22Rv1 (cell line): Measurements from ENCODE around the gene ENDOG.

Experiments used
- H3K27ac ChIP-seq: fragments of 450-650 bp; 2 replicates; pipeline ENCODE4 v1.5.1; 2017
- ZFX ChIP-seq: fragments of 450-650 bp; IDR thresholded peaks from 2 replicates; pipeline ENCODE4 v1.6.1; 2017; ENCODE audit warnings: antibody characterized with exemption, borderline replicate concordance
- TF ChIP-seq, protein P1 (sequence below): fragments of 450-650 bp; IDR thresholded peaks from 2 replicates; pipeline ENCODE4 v1.5.1; 2017; ENCODE audit warnings: mild to moderate bottlenecking

ENDOG gene

DNA sequence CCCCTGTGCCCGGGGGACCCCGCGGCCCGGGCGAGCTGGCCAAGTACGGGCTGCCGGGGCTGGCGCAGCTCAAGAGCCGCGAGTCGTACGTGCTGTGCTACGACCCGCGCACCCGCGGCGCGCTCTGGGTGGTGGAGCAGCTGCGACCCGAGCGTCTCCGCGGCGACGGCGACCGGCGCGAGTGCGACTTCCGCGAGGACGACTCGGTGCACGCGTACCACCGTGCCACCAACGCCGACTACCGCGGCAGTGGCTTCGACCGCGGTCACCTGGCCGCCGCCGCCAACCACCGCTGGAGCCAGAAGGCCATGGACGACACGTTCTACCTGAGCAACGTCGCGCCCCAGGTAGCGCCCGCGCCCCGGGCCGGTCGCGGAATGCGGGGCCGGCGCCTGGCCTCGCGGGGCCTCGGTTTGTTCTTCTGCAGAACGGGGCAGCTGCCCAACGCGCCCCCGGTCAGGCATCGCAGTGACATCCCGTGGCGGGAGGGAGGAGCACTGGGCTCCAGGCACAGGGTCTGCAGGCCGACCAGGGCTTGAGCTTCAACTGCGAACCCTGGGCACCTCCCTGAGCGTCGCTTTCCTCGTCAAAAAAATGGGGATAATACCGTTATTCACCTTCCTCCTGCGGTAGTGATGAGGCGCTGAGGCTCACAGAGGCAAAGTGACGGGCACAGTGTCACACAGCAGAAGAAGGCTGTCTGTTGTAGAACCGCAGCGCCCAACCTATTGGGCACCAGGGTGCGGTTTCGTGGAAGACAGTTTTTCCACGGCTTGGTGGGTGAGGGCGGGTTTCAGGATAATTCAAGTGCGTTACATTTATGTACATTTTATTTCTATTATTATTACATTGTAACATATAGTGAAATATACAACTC is 777 bp downstream of the ENDOG start:
- H3K27ac ChIP-seq = peak overlapping the region; percentile 96
- TF ChIP-seq, protein P1, sequence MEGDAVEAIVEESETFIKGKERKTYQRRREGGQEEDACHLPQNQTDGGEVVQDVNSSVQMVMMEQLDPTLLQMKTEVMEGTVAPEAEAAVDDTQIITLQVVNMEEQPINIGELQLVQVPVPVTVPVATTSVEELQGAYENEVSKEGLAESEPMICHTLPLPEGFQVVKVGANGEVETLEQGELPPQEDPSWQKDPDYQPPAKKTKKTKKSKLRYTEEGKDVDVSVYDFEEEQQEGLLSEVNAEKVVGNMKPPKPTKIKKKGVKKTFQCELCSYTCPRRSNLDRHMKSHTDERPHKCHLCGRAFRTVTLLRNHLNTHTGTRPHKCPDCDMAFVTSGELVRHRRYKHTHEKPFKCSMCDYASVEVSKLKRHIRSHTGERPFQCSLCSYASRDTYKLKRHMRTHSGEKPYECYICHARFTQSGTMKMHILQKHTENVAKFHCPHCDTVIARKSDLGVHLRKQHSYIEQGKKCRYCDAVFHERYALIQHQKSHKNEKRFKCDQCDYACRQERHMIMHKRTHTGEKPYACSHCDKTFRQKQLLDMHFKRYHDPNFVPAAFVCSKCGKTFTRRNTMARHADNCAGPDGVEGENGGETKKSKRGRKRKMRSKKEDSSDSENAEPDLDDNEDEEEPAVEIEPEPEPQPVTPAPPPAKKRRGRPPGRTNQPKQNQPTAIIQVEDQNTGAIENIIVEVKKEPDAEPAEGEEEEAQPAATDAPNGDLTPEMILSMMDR = no peak
- no peak for TF ChIP-seq ZFX

DNA sequence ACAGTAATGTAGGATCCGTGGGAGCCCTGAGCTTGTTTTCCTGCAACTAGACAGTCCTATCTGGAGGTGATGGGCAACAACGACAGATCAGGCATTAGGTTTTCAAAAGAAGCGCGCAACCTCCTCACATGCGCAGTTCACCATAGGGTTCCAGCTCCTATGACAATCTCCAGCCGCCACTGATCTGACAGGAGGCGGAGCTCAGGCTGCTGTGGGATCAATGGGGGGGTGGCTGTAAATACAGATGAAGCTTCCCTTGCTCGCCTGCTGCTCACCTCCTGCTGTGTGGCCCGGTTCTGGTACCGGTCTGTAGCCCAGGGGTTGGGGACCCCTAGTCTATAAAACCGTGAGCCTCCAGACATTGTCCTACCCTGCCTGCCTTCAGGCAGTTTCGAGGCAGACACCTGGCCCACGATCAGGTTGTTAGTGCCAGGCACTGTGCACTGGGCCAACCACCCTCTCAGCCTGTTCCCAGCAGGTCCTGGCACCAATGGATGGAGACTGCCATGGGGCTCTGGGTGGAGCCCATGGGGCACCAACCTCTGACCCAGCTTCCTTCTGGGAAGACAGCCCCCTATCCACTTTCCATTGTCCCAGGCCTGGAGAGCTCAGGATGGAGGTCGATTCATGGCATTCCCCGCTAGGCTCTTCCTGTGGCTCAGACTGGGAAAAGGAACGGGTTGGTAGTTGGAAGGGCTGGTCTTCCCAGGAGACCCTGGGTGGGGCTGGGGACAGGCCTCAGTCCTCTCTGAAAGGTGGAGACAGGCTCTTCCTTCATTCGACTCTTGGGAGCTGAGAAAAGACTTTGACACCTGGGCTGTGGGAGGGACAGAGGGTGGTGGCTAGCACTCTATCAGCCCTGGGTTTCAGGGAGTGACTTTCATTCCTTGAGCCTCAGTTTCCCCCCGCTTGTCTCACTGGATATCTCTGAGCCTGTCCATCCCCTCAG is 1.7 kb downstream of the ENDOG start:
- TF ChIP-seq, protein P1 = no peak
- no peak for TF ChIP-seq ZFX
- H3K27ac ChIP-seq = peak overlapping the region; percentile 96

DNA sequence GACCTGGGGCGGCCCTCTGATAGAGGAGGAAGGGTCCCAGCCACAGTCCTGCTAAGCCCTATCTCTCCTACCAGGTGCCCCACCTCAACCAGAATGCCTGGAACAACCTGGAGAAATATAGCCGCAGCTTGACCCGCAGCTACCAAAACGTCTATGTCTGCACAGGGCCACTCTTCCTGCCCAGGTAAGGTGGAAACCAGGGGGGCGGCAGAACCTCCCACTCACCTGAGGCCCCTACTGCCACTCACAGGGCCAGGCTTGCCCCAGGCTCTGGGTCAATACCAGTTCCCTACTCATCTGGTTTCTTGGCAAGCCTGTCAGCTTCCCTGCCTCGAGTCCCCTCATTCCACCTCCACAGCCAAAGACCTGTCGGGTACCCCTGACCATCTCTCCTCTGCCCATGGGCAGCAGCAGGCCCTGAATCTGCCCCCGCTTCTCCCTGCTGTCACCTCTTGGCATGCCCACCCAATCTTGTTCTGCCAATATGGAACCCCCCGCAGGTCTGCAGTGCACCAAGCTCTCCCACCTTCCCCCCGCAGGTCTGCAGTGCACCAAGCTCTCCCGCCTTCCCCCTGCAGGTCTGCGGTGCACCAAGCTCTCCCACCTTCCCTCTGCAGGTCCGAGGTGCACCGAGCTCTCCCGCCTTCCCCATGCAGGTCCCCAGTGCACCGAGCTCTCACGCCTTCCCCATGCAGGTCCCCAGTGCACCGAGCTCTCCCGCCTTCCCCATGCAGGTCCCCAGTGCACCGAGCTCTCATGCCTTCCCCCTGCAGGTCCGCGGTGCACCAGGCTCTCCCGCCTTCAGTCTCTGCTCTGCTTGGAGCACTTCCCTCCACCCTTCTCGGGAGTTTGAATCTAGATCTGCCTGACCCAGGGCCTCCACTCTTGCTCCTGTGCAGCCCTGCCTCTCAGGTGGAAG is 2.6 kb downstream of the ENDOG start:
- peak overlapping the region; percentile 96 for H3K27ac ChIP-seq
- TF ChIP-seq, protein P1 = no peak
- no peak for TF ChIP-seq ZFX

DNA sequence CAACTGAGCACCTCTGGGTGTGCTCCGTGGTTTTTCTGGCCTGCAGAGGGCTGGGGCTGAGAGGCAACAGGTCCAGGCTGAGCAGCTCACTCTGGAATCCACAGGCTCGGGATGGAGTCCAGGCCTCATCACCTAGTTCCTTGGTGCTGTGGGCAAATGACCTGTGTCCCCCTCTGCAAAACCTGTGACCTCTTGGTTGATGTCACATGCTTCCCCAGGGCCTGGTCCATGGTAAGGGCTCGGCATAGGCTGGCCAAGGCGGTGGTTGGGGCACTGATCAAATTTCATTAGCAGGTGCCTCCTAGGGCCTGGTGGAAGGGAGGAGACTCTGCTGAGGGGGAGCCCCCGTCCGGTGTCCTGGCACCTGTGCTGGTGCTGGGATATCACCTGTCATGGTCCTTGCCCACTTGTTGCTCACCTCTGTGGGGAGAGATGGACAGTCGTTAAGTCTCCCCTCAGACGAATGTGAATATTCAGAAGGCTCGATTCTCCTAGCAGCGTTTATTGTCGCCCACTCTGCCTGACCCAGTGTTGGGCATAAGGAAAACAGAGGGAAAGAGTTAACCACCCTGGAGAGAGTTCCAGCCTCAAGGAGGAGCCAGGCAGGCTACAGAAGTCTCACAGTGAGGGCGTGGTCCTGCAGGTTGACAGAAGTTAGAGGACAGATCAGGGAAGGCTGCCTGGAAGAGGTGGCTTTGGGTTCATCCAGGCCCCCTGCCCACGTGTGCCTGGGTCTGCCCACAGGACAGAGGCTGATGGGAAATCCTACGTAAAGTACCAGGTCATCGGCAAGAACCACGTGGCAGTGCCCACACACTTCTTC is 3.5 kb downstream of the ENDOG start:
- TF ChIP-seq, protein P1 = no peak
- no peak for TF ChIP-seq ZFX
- H3K27ac ChIP-seq = peak overlapping the region; percentile 96

DNA sequence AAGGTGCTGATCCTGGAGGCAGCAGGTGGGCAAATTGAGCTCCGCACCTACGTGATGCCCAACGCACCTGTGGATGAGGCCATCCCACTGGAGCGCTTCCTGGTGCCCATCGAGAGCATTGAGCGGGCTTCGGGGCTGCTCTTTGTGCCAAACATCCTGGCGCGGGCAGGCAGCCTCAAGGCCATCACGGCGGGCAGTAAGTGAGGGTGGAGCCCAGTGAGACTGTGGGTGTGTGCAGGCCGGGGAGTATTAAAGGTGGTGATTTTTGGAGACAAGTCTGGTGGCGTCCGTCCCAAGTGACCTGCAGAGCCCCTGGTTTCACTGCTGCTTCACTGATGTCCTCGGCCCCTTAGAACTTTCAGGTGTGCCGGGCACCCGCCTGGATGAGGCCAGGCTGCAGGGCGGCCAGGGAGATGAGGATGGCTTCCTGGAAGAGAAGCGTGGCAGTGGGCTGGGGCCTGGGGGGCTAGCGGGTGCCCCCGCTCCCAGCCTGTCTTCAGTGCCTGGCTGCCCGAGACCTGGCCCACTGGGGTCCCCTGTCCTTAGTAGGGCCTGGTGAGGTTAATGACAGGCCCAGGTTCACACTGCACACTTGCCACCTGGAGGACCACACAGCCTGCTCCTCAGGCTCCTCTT is 4.2 kb downstream of the ENDOG start:
- peak overlapping the region; percentile 96 for H3K27ac ChIP-seq
- TF ChIP-seq, protein P1 = no peak
- TF ChIP-seq ZFX = no peak

DNA sequence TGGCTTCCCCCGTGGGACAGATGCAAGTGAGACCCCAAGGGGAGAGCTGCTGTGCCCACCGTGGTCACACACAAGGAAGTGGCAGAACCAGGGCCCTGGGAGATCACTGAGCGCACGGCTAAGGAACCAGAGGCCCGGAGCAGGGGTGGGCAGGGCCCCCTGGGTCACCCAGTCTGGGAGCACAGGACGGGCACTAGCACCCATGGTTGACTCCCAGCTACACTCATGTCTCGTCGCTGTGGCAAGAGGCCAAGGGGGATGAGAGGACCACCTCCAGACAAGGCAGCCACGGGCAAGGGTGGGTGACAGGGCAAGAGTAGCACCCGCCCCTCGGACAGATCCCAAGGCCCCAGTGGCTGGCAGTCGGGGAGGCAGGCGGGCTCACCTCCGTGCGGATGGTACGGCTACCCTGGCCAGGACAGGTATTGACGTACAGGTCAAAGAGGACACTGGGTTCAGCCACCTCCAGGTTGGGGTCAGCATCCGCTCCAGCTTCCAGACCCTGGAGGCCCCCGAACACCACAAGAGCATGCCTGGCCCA is 5.1 kb downstream of the ENDOG start:
- no peak for TF ChIP-seq ZFX
- TF ChIP-seq, protein P1 = no peak
- peak overlapping the region; percentile 96 for H3K27ac ChIP-seq
